SU-DHL-6 (cell line): ENCODE data around the gene NTPCR.

ENCODE experiments used
- H2AFZ ChIP-seq: fragments of 200-600 bp; sonication (generic); 2 replicates; pipeline ENCODE4 v1.6.1; 2014; ENCODE audit warnings: low read depth, mild to moderate bottlenecking, moderate library complexity, mixed read lengths, antibody characterized with exemption, low read length; ENCODE audit not compliant: severe bottlenecking
- H3F3A ChIP-seq: fragments of 200-600 bp; shearing (Covaris generic); 2 replicates; pipeline ENCODE4 v1.6.0; 2016; ENCODE audit warnings: antibody characterized with exemption, mild to moderate bottlenecking; ENCODE audit not compliant: insufficient read depth
- H3K27ac ChIP-seq: fragments of 200-600 bp; sonication (generic); 2 replicates; pipeline ENCODE4 v1.5.1; 2016; ENCODE audit warnings: low read depth, mild to moderate bottlenecking, low read length, moderate library complexity, mixed read lengths
- H3K27me3 ChIP-seq: fragments of 200-600 bp; sonication (generic), shearing (Covaris generic); 2 replicates; pipeline ENCODE4 v1.6.0; 2014; ENCODE audit warnings: mild to moderate bottlenecking, low read length
- H3K36me3 ChIP-seq: fragments of 200-600 bp; sonication (generic); 2 replicates; pipeline ENCODE4 v1.6.1; 2014; ENCODE audit warnings: mild to moderate bottlenecking, low read length, mixed read lengths
- H3K4me2 ChIP-seq: fragments of 300-600, 200-600 bp; shearing (Covaris generic), sonication (generic); 2 replicates; pipeline ENCODE4 v1.6.0; 2014; ENCODE audit warnings: low read length, low read depth, mild to moderate bottlenecking; ENCODE audit not compliant: poor library complexity, severe bottlenecking
- H3K4me3 ChIP-seq: fragments of 200-600 bp; sonication (generic); 2 replicates; pipeline ENCODE4 v1.5.1; 2014; ENCODE audit warnings: antibody characterized with exemption, low read length, mild to moderate bottlenecking, mixed read lengths; ENCODE audit not compliant: insufficient read depth, poor library complexity, severe bottlenecking
- H3K79me2 ChIP-seq: fragments of 200-600 bp; sonication (generic); 2 replicates; pipeline ENCODE4 v1.6.1; 2014; ENCODE audit warnings: mild to moderate bottlenecking, low read length, moderate library complexity; ENCODE audit not compliant: insufficient read depth
- H3K9ac ChIP-seq: fragments of 200-600 bp; sonication (generic); 2 replicates; pipeline ENCODE4 v1.7.0; 2014; ENCODE audit warnings: mild to moderate bottlenecking, low read length
- H3K9me2 ChIP-seq: fragments of 200-600 bp; sonication (generic); replicated peaks from 2 replicates; pipeline ENCODE4 v1.6.1; 2014; ENCODE audit warnings: low read length; ENCODE audit not compliant: insufficient read depth
- H3K9me3 ChIP-seq: fragments of 200-600 bp; sonication (generic); 2 replicates; pipeline ENCODE4 v1.6.1; 2014; ENCODE audit warnings: low read length, mixed read lengths; ENCODE audit not compliant: insufficient read depth
- H4K20me1 ChIP-seq: fragments of 200-600 bp; sonication (generic); 2 replicates; pipeline ENCODE4 v1.6.1; 2014; ENCODE audit warnings: low read depth, mild to moderate bottlenecking, antibody characterized with exemption, low read length, moderate library complexity, mixed read lengths
- EZH2phosphoT487 ChIP-seq: fragments of 200-600 bp; sonication (generic), shearing (Covaris generic); conservative IDR thresholded peaks from 2 replicates; pipeline ENCODE4 v1.6.1; 2018; ENCODE audit warnings: mild to moderate bottlenecking, antibody characterized with exemption, low read length, moderate library complexity, mixed read lengths
- TF ChIP-seq, protein P1 (sequence below): fragments of 200-600 bp; sonication (generic); IDR thresholded peaks from one replicate; pipeline ENCODE4 v1.5.1; 2017; ENCODE audit warnings: antibody characterized with exemption, mild to moderate bottlenecking, low read length, moderate library complexity; ENCODE audit not compliant: insufficient read depth, poor library complexity, severe bottlenecking

The NTPCR gene

GRCh38 chr1:232915212-232915611, 35.2 kb upstream of the NTPCR start:
- H3K9ac ChIP-seq = no peak overlapping the region
- TF ChIP-seq, protein P1, sequence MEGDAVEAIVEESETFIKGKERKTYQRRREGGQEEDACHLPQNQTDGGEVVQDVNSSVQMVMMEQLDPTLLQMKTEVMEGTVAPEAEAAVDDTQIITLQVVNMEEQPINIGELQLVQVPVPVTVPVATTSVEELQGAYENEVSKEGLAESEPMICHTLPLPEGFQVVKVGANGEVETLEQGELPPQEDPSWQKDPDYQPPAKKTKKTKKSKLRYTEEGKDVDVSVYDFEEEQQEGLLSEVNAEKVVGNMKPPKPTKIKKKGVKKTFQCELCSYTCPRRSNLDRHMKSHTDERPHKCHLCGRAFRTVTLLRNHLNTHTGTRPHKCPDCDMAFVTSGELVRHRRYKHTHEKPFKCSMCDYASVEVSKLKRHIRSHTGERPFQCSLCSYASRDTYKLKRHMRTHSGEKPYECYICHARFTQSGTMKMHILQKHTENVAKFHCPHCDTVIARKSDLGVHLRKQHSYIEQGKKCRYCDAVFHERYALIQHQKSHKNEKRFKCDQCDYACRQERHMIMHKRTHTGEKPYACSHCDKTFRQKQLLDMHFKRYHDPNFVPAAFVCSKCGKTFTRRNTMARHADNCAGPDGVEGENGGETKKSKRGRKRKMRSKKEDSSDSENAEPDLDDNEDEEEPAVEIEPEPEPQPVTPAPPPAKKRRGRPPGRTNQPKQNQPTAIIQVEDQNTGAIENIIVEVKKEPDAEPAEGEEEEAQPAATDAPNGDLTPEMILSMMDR = no peak
- TF ChIP-seq EZH2phosphoT487 = no peak
- no peak overlapping the region for H3K4me2 ChIP-seq
- no peaks in the 10 kb centered on the region for H3K79me2 ChIP-seq
- no peaks in the 10 kb centered on the region for H3K36me3 ChIP-seq
- H4K20me1 ChIP-seq = no peaks in the 10 kb centered on the region
- no peaks in the 10 kb centered on the region for H3K27me3 ChIP-seq
- no peaks in the 10 kb centered on the region for H3K9me3 ChIP-seq
- no peak overlapping the region for H3K4me3 ChIP-seq
- H3K9me2 ChIP-seq = no peaks in the 10 kb centered on the region
- no peak overlapping the region for H3K27ac ChIP-seq
- H2AFZ ChIP-seq = no peak overlapping the region
- H3F3A ChIP-seq = no peaks in the 10 kb centered on the region

GRCh38 chr1:232917053-232917452, 33.4 kb upstream of the NTPCR start:
- Histone ChIP-seq H3K79me2 (no peaks in the 10 kb centered on the region), H3K9me3 (no peaks in the 10 kb centered on the region), H2AFZ (no peak overlapping the region), H3K36me3 (no peaks in the 10 kb centered on the region), H3K9ac (no peak overlapping the region), H3F3A (no peaks in the 10 kb centered on the region), H3K4me3 (no peak overlapping the region), H4K20me1 (no peaks in the 10 kb centered on the region), H3K9me2 (no peaks in the 10 kb centered on the region), H3K27ac (no peak overlapping the region), H3K27me3 (no peaks in the 10 kb centered on the region), H3K4me2 (no peak overlapping the region)
- TF ChIP-seq, protein P1 = no peak
- no peak for TF ChIP-seq EZH2phosphoT487

DNA sequence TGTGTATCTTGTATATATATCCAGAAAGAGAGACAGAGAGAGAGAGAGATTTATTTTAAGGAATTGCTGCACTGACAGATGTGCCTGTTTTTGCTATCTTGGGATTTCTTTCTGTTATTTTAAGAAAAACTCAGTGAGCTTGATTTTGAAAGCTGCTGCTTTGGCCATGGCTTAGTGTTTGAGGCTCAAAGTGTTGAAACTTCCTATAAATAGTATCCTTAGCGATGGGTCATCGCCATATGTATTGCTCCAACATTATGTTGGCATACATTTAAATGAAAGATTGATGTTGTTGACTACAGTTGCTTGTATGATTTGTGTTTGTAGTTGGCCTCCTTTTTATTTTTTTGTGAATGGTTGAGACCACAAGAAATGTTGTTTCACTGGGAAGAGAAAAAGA, 29.0 kb upstream of the NTPCR start:
- Histone ChIP-seq H2AFZ (no peak overlapping the region), H4K20me1 (no peaks in the 10 kb centered on the region), H3K9ac (no peak overlapping the region), H3K27ac (no peak overlapping the region), H3K9me3 (no peaks in the 10 kb centered on the region), H3K79me2 (no peaks in the 10 kb centered on the region), H3K4me2 (no peak overlapping the region), H3K9me2 (no peaks in the 10 kb centered on the region), H3K4me3 (no peak overlapping the region), H3K36me3 (no peaks in the 10 kb centered on the region), H3K27me3 (no peaks in the 10 kb centered on the region), H3F3A (no peaks in the 10 kb centered on the region)
- TF ChIP-seq, protein P1 = no peak
- TF ChIP-seq EZH2phosphoT487 = no peak

GRCh38 chr1:232922485-232922884, 27.9 kb upstream of the NTPCR start:
- no peak overlapping the region for H3K4me3 ChIP-seq
- no peak overlapping the region for H3K27ac ChIP-seq
- H4K20me1 ChIP-seq = no peaks in the 10 kb centered on the region
- H3K27me3 ChIP-seq = no peaks in the 10 kb centered on the region
- no peak overlapping the region for H3K4me2 ChIP-seq
- H2AFZ ChIP-seq = no peak overlapping the region
- H3K9ac ChIP-seq = no peak overlapping the region
- no peaks in the 10 kb centered on the region for H3K79me2 ChIP-seq
- H3F3A ChIP-seq = no peaks in the 10 kb centered on the region
- no peak for TF ChIP-seq EZH2phosphoT487
- TF ChIP-seq, protein P1 = no peak
- H3K36me3 ChIP-seq = no peaks in the 10 kb centered on the region
- H3K9me2 ChIP-seq = no peaks in the 10 kb centered on the region
- peaks cover 4% of the 10 kb centered on the region; the same call in 1 of the 2 replicates for H3K9me3 ChIP-seq
